Measurements from ENCODE around the gene SEC14L5. TPM values are rescaled to one million over a fixed set of nuclear protein-coding genes. Genes with fewer than 3 reads are reported as not detected.
A peak's percentile ranks its signal among the peaks of the same experiment; 100 is the strongest.

Gene SEC14L5
- total RNA-seq, 1 donor, result under 0.01 TPM

DNA sequence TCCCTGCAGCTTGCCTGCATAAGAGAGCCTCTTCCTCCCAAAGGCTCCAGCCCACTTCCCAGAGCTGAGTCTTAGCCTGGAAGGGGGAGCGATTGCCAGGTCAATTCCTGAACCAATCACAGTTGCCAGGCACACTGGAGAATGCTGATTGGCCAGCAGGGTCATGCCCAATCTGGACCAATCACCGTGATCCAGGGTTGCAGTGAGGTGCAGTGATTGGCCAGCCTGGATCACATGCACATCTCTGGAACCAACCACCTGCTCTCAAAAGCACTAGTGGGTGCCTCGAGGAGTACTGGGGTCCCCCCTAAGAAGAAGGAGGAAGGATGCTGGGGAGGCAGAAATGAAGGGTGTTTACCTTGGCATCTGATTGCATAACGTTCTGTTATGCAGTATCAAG is 57.2 kb downstream of the SEC14L5 start:
- Histone ChIP-seq H3K27me3 (ENCODE audit: insufficient read depth, low read length) (peaks cover 4% of the 10 kb centered on the region), H3K4me1 (ENCODE audit: insufficient read depth, low read length) (no peaks in the 10 kb centered on the region), H3K79me2 (ENCODE audit: insufficient read depth, low read length) (no peaks in the 10 kb centered on the region), H3K4me3 (ENCODE audit: insufficient read depth, low read length) (no peak overlapping the region), H4K20me1 (ENCODE audit: insufficient read depth, low read length) (no peaks in the 10 kb centered on the region), H3K36me3 (ENCODE audit: insufficient read depth, low read length) (no peaks in the 10 kb centered on the region), H3K9me3 (ENCODE audit: low read depth, low read length) (no peaks in the 10 kb centered on the region), H3K27ac (ENCODE audit: low read depth, low read length) (no peak overlapping the region), H2AFZ (ENCODE audit: low read length) (no peak overlapping the region), H3K4me2 (ENCODE audit: insufficient read depth, low read length) (no peak overlapping the region)
- TF ChIP-seq, protein P1, sequence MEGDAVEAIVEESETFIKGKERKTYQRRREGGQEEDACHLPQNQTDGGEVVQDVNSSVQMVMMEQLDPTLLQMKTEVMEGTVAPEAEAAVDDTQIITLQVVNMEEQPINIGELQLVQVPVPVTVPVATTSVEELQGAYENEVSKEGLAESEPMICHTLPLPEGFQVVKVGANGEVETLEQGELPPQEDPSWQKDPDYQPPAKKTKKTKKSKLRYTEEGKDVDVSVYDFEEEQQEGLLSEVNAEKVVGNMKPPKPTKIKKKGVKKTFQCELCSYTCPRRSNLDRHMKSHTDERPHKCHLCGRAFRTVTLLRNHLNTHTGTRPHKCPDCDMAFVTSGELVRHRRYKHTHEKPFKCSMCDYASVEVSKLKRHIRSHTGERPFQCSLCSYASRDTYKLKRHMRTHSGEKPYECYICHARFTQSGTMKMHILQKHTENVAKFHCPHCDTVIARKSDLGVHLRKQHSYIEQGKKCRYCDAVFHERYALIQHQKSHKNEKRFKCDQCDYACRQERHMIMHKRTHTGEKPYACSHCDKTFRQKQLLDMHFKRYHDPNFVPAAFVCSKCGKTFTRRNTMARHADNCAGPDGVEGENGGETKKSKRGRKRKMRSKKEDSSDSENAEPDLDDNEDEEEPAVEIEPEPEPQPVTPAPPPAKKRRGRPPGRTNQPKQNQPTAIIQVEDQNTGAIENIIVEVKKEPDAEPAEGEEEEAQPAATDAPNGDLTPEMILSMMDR (IDR thresholded peaks at IDR 0.05; ENCODE audit: extremely low read depth, low read depth, low read length), result no peak
- DNase-seq (ENCODE audit: insufficient read length, low spot score, missing footprints), result peak; percentile 78

DNA sequence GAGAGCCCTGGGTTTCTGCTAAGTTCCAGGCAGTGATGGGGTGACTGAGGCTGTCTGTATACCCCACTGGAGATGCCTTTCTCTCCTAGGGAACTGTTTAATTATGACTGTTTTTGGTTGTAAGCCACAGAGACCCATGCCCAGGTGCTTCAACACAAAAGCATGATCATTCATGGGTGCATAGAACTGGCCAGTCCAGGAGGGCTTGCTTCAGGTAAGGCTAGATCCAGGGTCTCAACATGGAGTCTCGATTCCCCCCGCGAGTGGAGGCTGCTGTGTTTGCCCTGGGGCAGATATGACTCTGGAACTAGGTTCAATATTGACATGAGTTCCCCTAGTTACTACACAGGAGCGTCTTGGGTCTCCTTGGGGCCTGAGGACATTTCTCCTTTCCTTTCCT is 57.8 kb downstream of the SEC14L5 start:
- TF ChIP-seq, protein P1 (IDR thresholded peaks at IDR 0.05; ENCODE audit: extremely low read depth, low read depth, low read length), result no peak
- no peaks in the 10 kb centered on the region for H3K36me3 ChIP-seq (ENCODE audit: insufficient read depth, low read length)
- H3K4me3 ChIP-seq (ENCODE audit: insufficient read depth, low read length), result no peak overlapping the region
- no peak overlapping the region for H2AFZ ChIP-seq (ENCODE audit: low read length)
- H3K9me3 ChIP-seq (ENCODE audit: low read depth, low read length), result no peaks in the 10 kb centered on the region
- H3K79me2 ChIP-seq (ENCODE audit: insufficient read depth, low read length), result no peaks in the 10 kb centered on the region
- H4K20me1 ChIP-seq (ENCODE audit: insufficient read depth, low read length), result no peaks in the 10 kb centered on the region
- peak; percentile 56 for DNase-seq (ENCODE audit: insufficient read length, low spot score, missing footprints)
- H3K27ac ChIP-seq (ENCODE audit: low read depth, low read length), result no peak overlapping the region
- H3K4me2 ChIP-seq (ENCODE audit: insufficient read depth, low read length), result no peak overlapping the region
- no peaks in the 10 kb centered on the region for H3K4me1 ChIP-seq (ENCODE audit: insufficient read depth, low read length)
- peaks cover 4% of the 10 kb centered on the region for H3K27me3 ChIP-seq (ENCODE audit: insufficient read depth, low read length)

DNA sequence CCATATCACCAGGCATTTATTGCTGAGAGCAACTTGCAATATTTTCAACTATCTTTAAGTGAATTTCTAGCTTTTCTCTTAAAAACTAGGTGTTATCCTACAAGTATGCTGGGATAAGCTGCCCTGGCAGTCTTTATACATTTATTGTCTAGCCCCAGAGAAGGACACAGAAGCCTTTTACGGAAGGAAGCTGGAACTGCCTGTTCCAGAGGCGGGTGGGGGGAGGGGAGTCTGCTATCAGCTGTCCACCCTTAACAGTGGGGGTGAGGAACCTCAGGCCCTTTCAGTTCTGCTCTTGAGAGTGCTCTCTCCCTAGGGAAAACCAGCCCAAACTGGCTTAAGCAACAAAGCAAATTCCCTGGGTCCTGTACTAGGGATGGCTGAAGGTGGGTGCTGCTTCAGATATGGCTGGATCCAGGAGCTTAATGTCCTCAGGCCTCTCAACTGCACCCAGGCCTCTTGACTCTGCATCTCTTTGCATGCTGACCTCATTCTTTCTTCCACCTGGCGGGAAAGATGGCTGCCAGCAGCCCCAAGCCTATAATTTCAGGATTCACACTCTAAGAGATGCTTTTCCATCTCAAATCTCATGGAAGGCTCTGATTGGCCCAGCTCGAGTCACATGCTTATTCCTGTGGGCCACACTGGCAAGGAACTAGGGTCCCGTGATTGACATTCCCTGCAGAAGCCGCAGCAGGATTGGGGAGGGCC is 59.0 kb downstream of the SEC14L5 start:
- Histone ChIP-seq H3K4me1 (ENCODE audit: insufficient read depth, low read length) (no peaks in the 10 kb centered on the region), H3K27ac (ENCODE audit: low read depth, low read length) (no peak overlapping the region), H3K9me3 (ENCODE audit: low read depth, low read length) (no peaks in the 10 kb centered on the region), H3K4me2 (ENCODE audit: insufficient read depth, low read length) (no peak overlapping the region), H3K27me3 (ENCODE audit: insufficient read depth, low read length) (peaks cover 4% of the 10 kb centered on the region), H2AFZ (ENCODE audit: low read length) (no peak overlapping the region), H3K79me2 (ENCODE audit: insufficient read depth, low read length) (no peaks in the 10 kb centered on the region), H3K36me3 (ENCODE audit: insufficient read depth, low read length) (no peaks in the 10 kb centered on the region), H4K20me1 (ENCODE audit: insufficient read depth, low read length) (no peaks in the 10 kb centered on the region), H3K4me3 (ENCODE audit: insufficient read depth, low read length) (no peak overlapping the region)
- TF ChIP-seq, protein P1 (IDR thresholded peaks at IDR 0.05; ENCODE audit: extremely low read depth, low read depth, low read length), result no peak
- peak; percentile 52 for DNase-seq (ENCODE audit: insufficient read length, low spot score, missing footprints)

DNA sequence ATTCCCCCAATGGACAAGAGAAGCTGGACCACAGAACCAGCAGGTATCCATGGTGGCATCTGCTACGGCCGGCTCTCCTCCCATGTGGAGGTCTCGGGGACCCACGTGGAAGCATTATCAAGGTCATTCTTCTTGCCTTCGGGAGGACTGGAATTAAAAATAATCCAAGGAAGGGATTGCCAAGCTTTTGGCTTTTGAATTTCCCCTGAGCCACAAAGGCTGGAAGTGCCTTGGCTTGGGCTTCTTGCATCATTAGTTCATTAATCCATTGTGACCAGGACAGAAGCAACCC is 59.5 kb downstream of the SEC14L5 start:
- H3K4me1 ChIP-seq (ENCODE audit: insufficient read depth, low read length), result no peaks in the 10 kb centered on the region
- H3K27ac ChIP-seq (ENCODE audit: low read depth, low read length), result no peak overlapping the region
- peak; percentile 41 for DNase-seq (ENCODE audit: insufficient read length, low spot score, missing footprints)
- no peaks in the 10 kb centered on the region for H3K9me3 ChIP-seq (ENCODE audit: low read depth, low read length)
- H3K4me2 ChIP-seq (ENCODE audit: insufficient read depth, low read length), result no peak overlapping the region
- H4K20me1 ChIP-seq (ENCODE audit: insufficient read depth, low read length), result no peaks in the 10 kb centered on the region
- H3K36me3 ChIP-seq (ENCODE audit: insufficient read depth, low read length), result no peaks in the 10 kb centered on the region
- no peaks in the 10 kb centered on the region for H3K79me2 ChIP-seq (ENCODE audit: insufficient read depth, low read length)
- H3K4me3 ChIP-seq (ENCODE audit: insufficient read depth, low read length), result no peak overlapping the region
- TF ChIP-seq, protein P1 (IDR thresholded peaks at IDR 0.05; ENCODE audit: extremely low read depth, low read depth, low read length), result no peak
- peaks cover 4% of the 10 kb centered on the region for H3K27me3 ChIP-seq (ENCODE audit: insufficient read depth, low read length)
- H2AFZ ChIP-seq (ENCODE audit: low read length), result no peak overlapping the region

Data from osteoblast (primary cell).